ENCODE data around the gene CD83.

The CD83 gene

GRCh38 chr6:14092316-14092715 is 25.3 kb upstream of the CD83 start:
- no peak for DNase-seq

- DNase-seq: no peak
Measured at GRCh38 chr6:14092838-14093789, 24.5 kb upstream of the CD83 start.

GRCh38 chr6:14094721-14095120 is 22.9 kb upstream of the CD83 start:
- no peak for DNase-seq

DNA sequence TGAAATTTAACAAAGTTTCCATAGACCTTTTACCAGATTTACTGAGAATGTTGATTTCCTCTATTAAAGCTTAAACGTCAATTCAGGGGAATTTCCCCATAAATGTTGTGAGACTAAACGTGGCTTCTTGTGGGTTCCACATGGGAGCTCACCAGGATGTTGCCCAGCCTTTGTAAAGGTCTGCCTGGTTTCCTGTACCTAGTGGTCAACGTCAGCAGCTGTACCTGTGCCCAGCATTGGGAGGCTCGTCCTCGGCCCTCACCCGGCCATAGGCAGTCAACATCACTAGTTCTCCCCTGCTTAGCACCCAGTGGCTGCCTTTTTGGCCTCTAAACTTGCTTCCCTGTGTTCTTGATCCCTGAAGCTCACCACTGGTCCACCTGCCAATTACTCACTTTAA is 22.1 kb upstream of the CD83 start:
- DNase-seq: no peak

DNA sequence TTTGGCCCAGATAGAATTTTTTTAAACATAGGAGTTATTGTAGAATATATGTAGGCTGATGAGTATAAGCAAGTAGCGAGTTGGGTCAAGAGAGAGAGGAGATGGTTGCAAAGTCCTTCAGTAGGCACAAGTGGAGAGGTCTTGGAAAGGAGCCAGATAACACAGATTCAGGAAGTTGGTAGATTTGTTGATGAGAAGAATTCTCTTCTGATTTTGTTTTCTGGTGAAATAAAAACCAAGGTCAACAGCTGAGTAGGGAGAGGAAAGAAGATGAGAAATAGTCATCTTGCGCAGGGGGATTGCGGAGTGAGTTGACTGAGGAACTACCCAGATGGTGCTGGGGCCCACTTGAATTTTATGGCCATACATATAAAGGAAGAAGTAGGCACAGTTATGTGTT is 17.4 kb upstream of the CD83 start:
- DNase-seq: no peak

GRCh38 chr6:14100966-14101365 is 16.6 kb upstream of the CD83 start:
- DNase-seq: no peak

DNA sequence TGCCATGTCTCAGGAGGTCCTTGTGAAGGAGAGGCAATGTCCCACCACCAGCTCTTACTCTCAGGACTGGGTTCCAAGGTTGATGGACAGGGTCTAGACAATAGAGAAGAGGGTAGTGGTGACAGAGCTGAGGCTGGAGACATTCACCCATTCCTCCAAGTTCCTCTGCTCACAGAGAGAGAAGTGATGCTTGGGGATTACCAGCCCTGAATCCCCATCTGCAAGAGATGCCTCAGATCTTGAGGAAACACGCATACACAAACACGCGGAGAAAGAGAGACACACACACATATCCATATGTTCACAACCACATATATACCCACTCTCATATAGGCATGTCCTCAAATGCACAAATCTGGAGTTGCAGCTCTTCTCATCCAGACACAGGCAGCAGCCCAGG is 15.2 kb upstream of the CD83 start:
- DNase-seq: no peak

GRCh38 chr6:14105547-14105946 is 12.0 kb upstream of the CD83 start:
- DNase-seq: no peak

- DNase-seq: no peak
Measured at GRCh38 chr6:14107000-14107399, 10.6 kb upstream of the CD83 start.

DNA sequence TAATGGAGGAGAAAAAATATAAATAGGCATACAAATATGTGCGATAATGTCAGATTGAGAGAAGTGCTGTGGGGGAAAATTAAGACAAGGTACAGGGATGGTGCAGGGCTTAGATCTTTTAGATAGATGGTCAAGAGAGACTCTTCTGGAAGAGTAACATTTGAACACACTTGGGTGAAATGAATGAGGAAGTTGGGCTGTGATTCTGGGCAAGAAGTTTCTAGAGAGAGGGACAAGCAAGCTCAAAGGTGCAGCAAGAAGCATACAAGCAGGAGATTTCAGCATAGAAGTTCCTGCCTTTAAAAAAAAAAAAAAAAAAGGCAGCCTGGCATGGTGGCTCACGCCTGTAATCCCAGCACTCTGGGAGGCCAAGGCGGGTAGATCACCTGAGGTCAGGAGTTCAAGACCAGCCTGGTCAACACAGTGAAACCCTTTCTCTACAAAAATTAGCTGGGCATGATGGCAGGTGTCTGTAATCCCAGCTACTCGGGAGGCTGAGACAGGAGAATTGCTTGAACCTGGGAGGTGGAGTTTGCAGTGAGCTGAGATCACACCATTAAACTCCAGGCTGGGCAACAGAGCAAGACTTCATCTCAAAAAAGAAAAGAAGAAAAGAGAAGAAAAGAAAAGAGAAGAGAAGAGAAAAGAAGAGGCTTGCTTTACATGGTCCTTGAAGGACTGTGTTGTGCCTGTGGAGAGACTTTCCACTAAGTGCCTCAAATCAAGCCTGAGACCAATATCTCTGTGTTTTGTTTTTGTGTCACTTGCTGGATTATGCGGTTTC is 9.7 kb upstream of the CD83 start:
- no peak for DNase-seq

- no peak for DNase-seq
Measured at GRCh38 chr6:14108571-14109410, 8.8 kb upstream of the CD83 start.

DNA sequence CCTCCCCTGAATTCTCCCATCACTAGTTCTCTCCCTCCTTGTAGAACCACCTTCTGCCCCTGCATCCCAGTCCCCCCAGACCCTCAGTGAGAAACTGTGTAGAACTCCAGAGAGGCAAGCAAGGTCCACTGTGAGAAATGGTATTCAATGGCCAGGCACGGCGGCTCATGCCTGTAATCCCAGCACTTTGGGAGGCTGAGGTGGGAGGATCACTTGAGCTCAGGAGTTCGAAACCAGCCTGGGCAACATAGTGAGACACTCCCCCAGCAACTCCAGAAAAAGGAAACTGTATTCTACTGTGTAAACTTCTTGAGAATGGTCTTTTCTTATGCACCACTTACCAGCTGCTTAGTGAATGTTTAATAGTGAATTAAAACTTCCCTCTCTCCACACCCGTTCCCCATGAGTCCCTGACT is 8.2 kb upstream of the CD83 start:
- DNase-seq: no peak

GRCh38 chr6:14110001-14110818 is 7.4 kb upstream of the CD83 start:
- DNase-seq: no peak

- no peak for DNase-seq
Measured at GRCh38 chr6:14113976-14114375, 3.6 kb upstream of the CD83 start.

GRCh38 chr6:14118091-14118439 is 493 bp downstream of the CD83 start:
- DNase-seq: no peak

GRCh38 chr6:14118446-14118845 is 874 bp downstream of the CD83 start:
- DNase-seq: no peak

- no peak for DNase-seq
Measured at GRCh38 chr6:14119784-14120183, 2.2 kb downstream of the CD83 start.

GRCh38 chr6:14120546-14120945 is 3.0 kb downstream of the CD83 start:
- no peak for DNase-seq

DNA sequence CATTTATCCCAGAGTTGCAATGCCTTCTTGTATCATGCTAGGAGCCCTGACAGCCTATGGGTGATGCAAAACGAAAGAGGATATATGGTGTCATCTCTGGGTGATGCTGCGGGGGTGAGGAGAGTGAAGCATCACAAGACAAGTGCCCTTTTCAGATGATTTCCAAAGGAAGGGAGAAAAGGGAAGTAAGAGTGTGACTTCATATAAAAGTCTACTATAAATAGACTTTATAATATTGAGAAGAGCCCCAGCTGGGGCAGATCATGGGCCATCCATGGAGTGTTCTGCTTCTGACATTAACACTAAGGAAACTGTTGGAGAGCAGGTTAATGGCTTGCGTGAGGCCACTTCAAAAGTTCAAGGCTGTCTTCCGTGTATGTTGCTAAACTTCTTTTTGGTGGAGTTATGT is 4.4 kb downstream of the CD83 start:
- DNase-seq: no peak

DNA sequence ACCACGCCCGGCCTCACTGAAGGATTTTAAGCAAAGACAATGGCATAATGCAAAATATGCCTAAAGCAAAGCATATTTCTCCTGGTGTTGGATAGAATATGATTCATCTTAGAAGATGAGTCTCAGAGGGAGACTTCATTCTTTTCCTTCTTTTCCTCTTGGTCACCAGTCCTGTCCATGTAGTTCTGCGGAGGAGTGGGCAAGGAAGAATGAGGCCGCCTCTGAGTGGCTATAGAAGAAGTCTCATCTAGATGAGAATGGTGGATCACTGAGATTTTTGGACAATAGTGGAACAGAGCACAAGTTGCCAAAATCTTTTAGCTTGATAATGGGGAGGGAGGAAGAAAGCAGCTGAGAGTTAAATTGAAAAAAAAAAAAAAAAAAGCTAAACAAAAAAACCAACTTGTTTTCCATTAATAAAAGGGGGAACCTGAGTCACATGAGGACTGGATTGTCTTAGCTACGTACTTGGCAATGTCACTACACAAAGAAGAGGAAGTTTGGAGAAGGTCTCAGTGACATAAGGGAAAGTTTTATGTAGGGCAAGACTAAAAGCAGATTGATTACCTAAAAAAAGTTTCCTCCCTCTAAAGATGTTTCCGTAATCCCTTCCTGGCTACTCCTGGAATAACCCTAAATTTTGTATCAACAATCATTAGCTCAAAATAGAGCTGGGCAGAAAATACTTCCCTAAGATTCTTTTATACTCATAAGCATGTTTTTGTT is 6.0 kb downstream of the CD83 start:
- no peak for DNase-seq

GRCh38 chr6:14125346-14125745 is 7.8 kb downstream of the CD83 start:
- no peak for DNase-seq

DNA sequence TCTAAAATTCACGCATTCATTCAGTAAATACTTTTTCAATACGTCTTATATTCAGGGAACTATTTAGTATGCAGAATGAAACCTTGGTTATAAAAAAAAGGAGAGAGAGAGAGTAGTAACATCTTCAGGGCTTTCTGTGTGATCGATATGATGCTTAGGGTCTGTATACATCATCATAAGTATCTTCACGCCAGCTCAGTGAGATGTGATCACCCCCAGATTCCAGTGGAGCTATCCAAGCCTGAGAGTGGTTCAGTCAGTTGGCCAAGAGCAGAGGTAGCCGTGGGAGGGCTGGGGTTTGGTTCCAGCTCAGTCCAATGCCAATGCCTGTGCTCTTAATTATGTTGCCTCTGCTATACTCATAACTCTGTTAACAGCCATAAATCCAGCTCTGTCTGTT is 8.6 kb downstream of the CD83 start:
- no peak for DNase-seq
